Lower lobe of right lung (tissue), 2 donors: ENCODE data around the gene CMIP. TPM values are rescaled to one million over a fixed set of nuclear protein-coding genes. Genes with fewer than 3 reads are reported as not detected.

Experiments used
- ATAC-seq, 2 donors: fragments of 200-7000 bp; cut with Tn5 transposase; one replicate each; pipeline ENCODE4 v1.9.1; 2020 to 2022; ENCODE audit warnings: mild to moderate bottlenecking in 2 of 2, moderate library complexity in 2 of 2
- DNase-seq: peaks from one replicate; pipeline ENCODE4 v3.0.0-alpha.2; 2020
- H3K27ac ChIP-seq: fragments of 200-600 bp; one replicate; pipeline ENCODE4 v1.8.0; 2022
- H3K27me3 ChIP-seq: fragments of 200-600 bp; one replicate; pipeline ENCODE4 v1.8.0; 2022; ENCODE audit warnings: low read depth
- H3K36me3 ChIP-seq: fragments of 200-600 bp; one replicate; pipeline ENCODE4 v1.8.0; 2022; ENCODE audit warnings: mild to moderate bottlenecking
- H3K4me1 ChIP-seq: fragments of 200-600 bp; one replicate; pipeline ENCODE4 v1.8.0; 2022
- H3K4me3 ChIP-seq: fragments of 200-600 bp; one replicate; pipeline ENCODE4 v1.8.0; 2022; ENCODE audit warnings: mild to moderate bottlenecking
- H3K9me3 ChIP-seq: fragments of 200-600 bp; one replicate; pipeline ENCODE4 v1.8.0; 2022
- intact Hi-C: fragments of 100-400 bp; cut with DNase I; formaldehyde crosslinking; loops from one replicate; pipeline ENCODE4 v1.11.0; 2022
- total RNA-seq: library from RNA; stranded (reverse); fragmentation: NEBNext Ultra II Directional; extraction: Animal tissue kit (Norgen Biotek cat#: 25700); gene quantifications from one replicate; pipeline ENCODE4 v1.2.1, GENCODE V29; 2021
- TF ChIP-seq, protein P1 (sequence below): fragments of 200-600 bp; IDR thresholded peaks from one replicate; pipeline ENCODE4 v1.8.0; 2022; ENCODE audit warnings: antibody characterized with exemption, mild to moderate bottlenecking
- donor health status: DM: no; HTN: yes; CAD: no; lungs with severe emphysema.

CMIP gene
- total RNA-seq, 1 donor from 2014 or later: 77.4 TPM

- intact Hi-C loops: no loop called here
- no peaks in the 10 kb centered on the region for H3K4me1 ChIP-seq
- DNase-seq (no peak), ATAC-seq (no peak)
- no peak overlapping the region for H3K4me3 ChIP-seq
- no peaks in the 10 kb centered on the region for H3K9me3 ChIP-seq
- H3K27ac ChIP-seq: no peak overlapping the region
- peaks cover 8% of the 10 kb centered on the region for H3K36me3 ChIP-seq
- TF ChIP-seq, protein P1, sequence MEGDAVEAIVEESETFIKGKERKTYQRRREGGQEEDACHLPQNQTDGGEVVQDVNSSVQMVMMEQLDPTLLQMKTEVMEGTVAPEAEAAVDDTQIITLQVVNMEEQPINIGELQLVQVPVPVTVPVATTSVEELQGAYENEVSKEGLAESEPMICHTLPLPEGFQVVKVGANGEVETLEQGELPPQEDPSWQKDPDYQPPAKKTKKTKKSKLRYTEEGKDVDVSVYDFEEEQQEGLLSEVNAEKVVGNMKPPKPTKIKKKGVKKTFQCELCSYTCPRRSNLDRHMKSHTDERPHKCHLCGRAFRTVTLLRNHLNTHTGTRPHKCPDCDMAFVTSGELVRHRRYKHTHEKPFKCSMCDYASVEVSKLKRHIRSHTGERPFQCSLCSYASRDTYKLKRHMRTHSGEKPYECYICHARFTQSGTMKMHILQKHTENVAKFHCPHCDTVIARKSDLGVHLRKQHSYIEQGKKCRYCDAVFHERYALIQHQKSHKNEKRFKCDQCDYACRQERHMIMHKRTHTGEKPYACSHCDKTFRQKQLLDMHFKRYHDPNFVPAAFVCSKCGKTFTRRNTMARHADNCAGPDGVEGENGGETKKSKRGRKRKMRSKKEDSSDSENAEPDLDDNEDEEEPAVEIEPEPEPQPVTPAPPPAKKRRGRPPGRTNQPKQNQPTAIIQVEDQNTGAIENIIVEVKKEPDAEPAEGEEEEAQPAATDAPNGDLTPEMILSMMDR: no peak
- H3K27me3 ChIP-seq: no peaks in the 10 kb centered on the region
These were observed 148.9 kb downstream of the CMIP start for GRCh38 chr16:81593481-81593880.

GRCh38 chr16:81595629-81596292 lies 151.2 kb downstream of the CMIP start:
- no peak for ATAC-seq
- TF ChIP-seq, protein P1: no peak
- DNase-seq: no peak
- H3K36me3 ChIP-seq: no peaks in the 10 kb centered on the region
- peaks cover 9% of the 10 kb centered on the region for H3K4me1 ChIP-seq
- H3K27ac ChIP-seq: no peak overlapping the region
- no peaks in the 10 kb centered on the region for H3K27me3 ChIP-seq
- intact Hi-C loops: no loop called here
- H3K9me3 ChIP-seq: no peaks in the 10 kb centered on the region
- no peak overlapping the region for H3K4me3 ChIP-seq

GRCh38 chr16:81597079-81597658 lies 152.6 kb downstream of the CMIP start:
- ATAC-seq: no peak
- Histone ChIP-seq H3K4me3 (no peak overlapping the region), H3K4me1 (peaks cover 9% of the 10 kb centered on the region)

GRCh38 chr16:81598083-81598482 lies 153.5 kb downstream of the CMIP start:
- Histone ChIP-seq H3K27me3 (no peaks in the 10 kb centered on the region), H3K9me3 (no peaks in the 10 kb centered on the region), H3K4me1 (peaks cover 9% of the 10 kb centered on the region), H3K36me3 (no peaks in the 10 kb centered on the region), H3K4me3 (no peak overlapping the region), H3K27ac (no peak overlapping the region)
- ATAC-seq (no peak), DNase-seq (no peak)
- TF ChIP-seq, protein P1: no peak
- intact Hi-C loops: no loop called here

More at GRCh38 chr16:81597079-81597658, 152.6 kb downstream of the CMIP start:
- TF ChIP-seq, protein P1: no peak
- Histone ChIP-seq H3K9me3 (no peaks in the 10 kb centered on the region), H3K27me3 (no peaks in the 10 kb centered on the region), H3K27ac (no peak overlapping the region), H3K36me3 (no peaks in the 10 kb centered on the region)
- intact Hi-C loops: no loop called here
- no peak for DNase-seq

DNA sequence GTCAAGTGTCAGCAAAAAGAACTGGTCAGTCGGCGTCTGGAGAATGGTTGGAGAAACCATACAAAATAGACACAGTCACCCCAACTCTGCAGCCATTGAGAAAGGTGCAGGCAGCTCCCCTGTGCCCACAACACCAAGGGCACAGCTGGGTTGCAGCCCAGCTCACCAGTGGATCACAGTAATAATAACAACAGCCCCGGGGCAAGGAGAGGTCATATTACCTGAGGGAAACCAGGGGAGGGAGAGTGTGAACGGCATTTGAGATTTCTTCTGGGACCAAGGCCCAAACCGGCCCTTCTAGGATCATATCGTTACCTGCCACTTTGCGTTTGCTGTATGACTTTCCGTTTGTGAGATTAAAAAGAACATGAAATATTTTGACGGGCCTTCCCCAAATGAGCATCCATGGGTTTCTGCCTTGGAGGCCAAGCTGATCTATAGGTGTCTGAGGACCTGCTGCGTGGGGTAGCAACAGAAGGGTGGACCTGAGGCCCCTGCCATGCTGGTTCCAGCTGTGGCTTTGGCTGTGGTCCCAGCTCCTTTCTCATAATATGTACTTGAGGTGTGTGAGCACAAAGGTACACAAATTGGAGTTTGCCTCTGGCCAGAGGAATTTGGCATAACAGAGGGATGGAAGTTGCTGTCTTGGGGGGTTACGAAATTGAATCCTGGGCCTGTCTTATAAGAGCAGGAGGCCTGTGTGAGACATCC lies 154.6 kb downstream of the CMIP start:
- Histone ChIP-seq H3K27ac (peak overlapping the region; percentile 11), H3K4me1 (peaks cover 9% of the 10 kb centered on the region), H3K9me3 (no peaks in the 10 kb centered on the region), H3K36me3 (no peaks in the 10 kb centered on the region), H3K27me3 (no peaks in the 10 kb centered on the region), H3K4me3 (no peak overlapping the region)
- ATAC-seq: peak; percentile 74 to 80
- intact Hi-C loops: no loop called here
- DNase-seq: no peak
- TF ChIP-seq, protein P1: no peak
